GM10266 (cell line): ENCODE data around the gene ANOS1.
"Not testable (repeated sequence)": the region's sequence is repeated elsewhere in the genome, so short reads cannot be mapped to it uniquely, and the experiment has no call there.

Source experiments
- DNase-seq: peaks from one replicate; pipeline ENCODE4 v3.0.0; 2012; ENCODE audit errors: extremely low spot score
- CTCF ChIP-seq: IDR thresholded peaks from 2 replicates; pipeline ENCODE4 v1.5.1; 2012; ENCODE audit warnings: mild to moderate bottlenecking, low read depth; ENCODE audit not compliant: control insufficient read depth, insufficient read depth; ENCODE audit errors: missing control alignments

ANOS1 gene

GRCh38 chrX:8576821-8577220 is 155.1 kb downstream of the ANOS1 start:
- no peak for DNase-seq
- no peak for TF ChIP-seq CTCF

DNA sequence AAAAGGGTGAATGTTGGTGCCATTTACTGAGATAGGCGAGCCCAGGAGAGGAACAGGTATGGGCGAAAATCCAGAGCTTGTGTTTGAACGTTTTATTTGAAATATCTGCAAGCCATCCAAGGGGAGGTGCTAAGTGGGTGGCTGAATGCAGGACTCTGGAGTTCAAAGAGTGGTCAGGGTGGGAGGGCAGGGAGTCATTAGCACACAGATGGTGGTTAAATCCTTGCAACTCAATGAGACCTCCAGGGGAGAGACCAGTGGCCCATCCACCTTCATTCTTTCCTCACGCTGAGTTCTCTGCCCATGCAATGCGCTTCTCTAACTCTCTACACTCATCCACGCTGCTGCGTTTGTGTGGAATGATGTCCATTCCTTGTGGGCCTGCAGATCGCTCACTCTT is 166.2 kb downstream of the ANOS1 start:
- no peak for TF ChIP-seq CTCF
- DNase-seq, result no peak

DNA sequence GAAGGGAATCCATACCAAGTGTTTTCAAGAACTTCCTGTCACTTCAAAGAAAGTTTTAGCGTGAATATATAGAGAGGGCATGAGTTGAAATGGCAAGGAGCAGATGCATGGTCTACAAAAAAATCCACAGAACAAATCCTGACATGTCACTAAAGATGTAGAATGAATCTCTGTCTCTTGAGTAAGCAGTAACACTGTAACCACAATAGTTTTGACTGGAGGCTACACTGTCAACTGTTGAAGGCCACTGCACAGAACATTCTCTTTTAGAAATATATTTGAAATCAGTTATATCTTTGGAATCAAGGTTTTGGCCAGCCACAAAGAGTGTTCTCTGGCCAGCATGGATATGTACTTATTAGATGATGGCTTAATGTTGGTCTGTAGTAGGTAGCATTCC is 183.5 kb downstream of the ANOS1 start:
- no peak for TF ChIP-seq CTCF
- no peak for DNase-seq

GRCh38 chrX:8546715-8547114 is 185.2 kb downstream of the ANOS1 start:
- no peak for TF ChIP-seq CTCF
- DNase-seq, result no peak

GRCh38 chrX:8520791-8521190 is 211.1 kb downstream of the ANOS1 start:
- TF ChIP-seq CTCF, result no peak
- DNase-seq, result no peak

DNA sequence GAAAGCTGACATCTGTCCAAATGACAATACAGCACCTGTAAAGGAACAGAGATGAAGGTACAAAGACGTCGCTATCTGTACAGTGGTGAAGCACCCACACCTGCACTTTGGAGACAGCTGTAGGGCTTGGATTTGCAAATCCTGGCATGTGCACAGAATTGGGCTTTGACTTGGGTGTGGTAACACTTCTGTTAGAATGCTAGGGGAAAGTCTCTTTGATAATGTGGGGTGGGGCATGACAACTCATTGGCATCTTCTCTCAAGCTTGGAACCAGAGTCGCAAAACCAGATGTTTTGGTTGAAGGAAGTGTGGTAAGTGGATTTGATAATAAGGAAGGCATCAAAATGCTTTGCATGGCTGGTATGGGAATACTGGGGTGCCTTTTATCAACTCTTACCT is 211.8 kb downstream of the ANOS1 start:
- no peak for DNase-seq
- TF ChIP-seq CTCF, result no peak

- DNase-seq, result no peak
- no peak for TF ChIP-seq CTCF
Observed at GRCh38 chrX:8504451-8504850, 227.5 kb downstream of the ANOS1 start.

DNA sequence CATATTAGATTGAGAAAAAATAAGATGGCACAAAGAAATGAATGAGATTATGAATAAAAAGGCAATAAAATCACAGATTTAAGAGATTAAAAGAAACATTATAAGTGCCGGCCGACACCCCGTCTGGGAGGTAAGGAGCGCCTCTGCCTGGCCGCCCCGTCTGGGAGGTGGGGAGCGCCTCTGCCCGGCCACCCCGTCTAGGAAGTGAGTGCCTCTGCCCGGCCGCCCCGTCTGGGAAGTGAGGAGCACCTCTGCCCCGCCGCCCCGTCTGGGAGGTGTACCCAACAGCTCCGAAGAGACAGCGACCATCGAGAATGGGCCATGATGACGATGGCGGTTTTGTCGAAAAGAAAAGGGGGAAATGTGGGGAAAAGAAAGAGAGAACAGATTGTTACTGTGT is 229.8 kb downstream of the ANOS1 start:
- not testable (repeated sequence) for DNase-seq
